HCT116 (cell line): ENCODE data around the gene JSRP1. TPM values are rescaled to one million over a fixed set of nuclear protein-coding genes. Genes with fewer than 3 reads are reported as not detected.

ENCODE experiments used
- ATAC-seq: fragments of 200-7000 bp; cut with Tn5 transposase; 2 replicates; pipeline ENCODE4 v1.9.1; 2020; ENCODE audit warnings: mild to moderate bottlenecking, moderate library complexity
- BruUV-seq: library from RNA; stranded (reverse); fragments of 400-500 nt; replicated peaks from 2 replicates; lab custom pipeline; 2021; lab: Mats Ljungman, UMichigan
- CTCF ChIA-PET: fragments of 300-600 bp; sonication (Branson Sonifier 250); formaldehyde crosslinking; loops from one replicate; lab custom pipeline; 2021; ENCODE audit warnings: antibody characterized with exemption; lab: Charles Lee
- POLR2A ChIA-PET: fragments of 300-600, 350-600 bp; sonication (Branson Sonifier 250); formaldehyde crosslinking; loops from one replicate; lab custom pipeline; 2021; ENCODE audit warnings: antibody characterized with exemption; lab: Charles Lee
- RAD21 ChIA-PET, 2 experiments: fragments of 300-600 bp; sonication (Branson Sonifier 250); formaldehyde crosslinking; loops; one replicate each; lab custom pipeline; 2023; ENCODE audit warnings: low total read pairs in 2 of 2; ENCODE audit not compliant: uncharacterized antibody in 2 of 2, unreplicated experiment in 2 of 2, low non-redundant PET in 1 of 2; lab: Charles Lee
- DNase-seq: peaks from one replicate; pipeline ENCODE4 v3.0.0-alpha.2; 2010; ENCODE audit warnings: low read depth, low spot score
- H2AFZ ChIP-seq: fragments of 200-600 bp; shearing (Covaris generic), sonication (generic); 2 replicates; pipeline ENCODE4 v1.6.1; 2017; ENCODE audit warnings: low read depth, mixed run types, mixed read lengths, antibody characterized with exemption, low read length; ENCODE audit not compliant: poor library complexity, severe bottlenecking
- H3K27ac ChIP-seq: 2 replicates; pipeline ENCODE4 v1.5.1; 2012; ENCODE audit warnings: low read depth, low read length
- H3K27me3 ChIP-seq: fragments of 200-600 bp; sonication (generic); 2 replicates; pipeline ENCODE4 v1.6.1; 2016; ENCODE audit warnings: mixed run types, low read length, mixed read lengths; ENCODE audit not compliant: insufficient read depth
- H3K36me3 ChIP-seq, 2 experiments: fragments of 200-500 bp in 1 of 2; fragments of 200-600 bp in 1 of 2; sonication (Bioruptor generic) in 1 of 2; sonication (generic) in 1 of 2; 2 replicates each; pipeline versions ENCODE4 v1.5.1 to v1.6.1; 2014 to 2016; ENCODE audit warnings: low read length in 2 of 2, inconsistent platforms in 1 of 2, mixed read lengths in 1 of 2, mixed run types in 1 of 2; ENCODE audit not compliant: insufficient read depth in 2 of 2, control insufficient read depth in 1 of 2
- H3K4me1 ChIP-seq, 2 experiments: fragments of 200-600 bp in 1 of 2; sonication (generic) in 1 of 2; 2 replicates each; pipeline versions ENCODE4 v1.5.1 to v1.6.1; 2012 to 2017; ENCODE audit warnings: low read length in 2 of 2, inconsistent platforms in 1 of 2, mild to moderate bottlenecking in 1 of 2, mixed read lengths in 1 of 2, mixed run types in 1 of 2, moderate library complexity in 1 of 2; ENCODE audit not compliant: insufficient read depth in 2 of 2, control insufficient read depth in 1 of 2
- H3K4me2 ChIP-seq: fragments of 200-600 bp; sonication (generic); 2 replicates; pipeline ENCODE4 v1.6.1; 2017; ENCODE audit warnings: mixed run types, low read length, mixed read lengths
- H3K4me3 ChIP-seq, 2 experiments: fragments of 200-600 bp in 1 of 2; sonication (generic) in 1 of 2; replicated peaks in 1 of 2; 2 replicates each; pipeline ENCODE4 v1.5.1; 2011 to 2016; ENCODE audit warnings: low read length in 2 of 2, control low read depth in 1 of 2, low read depth in 1 of 2, mild to moderate bottlenecking in 1 of 2, mixed read lengths in 1 of 2, mixed run types in 1 of 2
- H3K79me2 ChIP-seq: fragments of 200-600 bp; sonication (generic); 2 replicates; pipeline ENCODE4 v1.6.1; 2017; ENCODE audit warnings: mild to moderate bottlenecking, mixed run types, low read length, moderate library complexity, mixed read lengths; ENCODE audit not compliant: insufficient read depth
- H3K9ac ChIP-seq: fragments of 200-600 bp; sonication (generic); 2 replicates; pipeline ENCODE4 v1.6.1; 2016; ENCODE audit warnings: low read length, mixed read lengths
- H3K9me2 ChIP-seq: fragments of 200-600 bp; sonication (generic), shearing (Covaris generic); 2 replicates; pipeline ENCODE4 v1.6.1; 2017; ENCODE audit warnings: mixed run types, mild to moderate bottlenecking, moderate library complexity; ENCODE audit not compliant: insufficient read depth
- H3K9me3 ChIP-seq, 2 experiments: fragments of 200-500 bp in 1 of 2; fragments of 200-600 bp in 1 of 2; sonication (Bioruptor generic) in 1 of 2; sonication (generic) in 1 of 2; 2 replicates each; pipeline ENCODE4 v1.6.1; 2014 to 2017; ENCODE audit warnings: low read length in 2 of 2, mixed read lengths in 2 of 2, inconsistent platforms in 1 of 2, low read depth in 1 of 2, mild to moderate bottlenecking in 1 of 2, mixed run types in 1 of 2, moderate library complexity in 1 of 2; ENCODE audit not compliant: control insufficient read depth in 1 of 2, insufficient read depth in 1 of 2
- H4K20me1 ChIP-seq: fragments of 200-600 bp; sonication (generic), shearing (Covaris generic); 2 replicates; pipeline ENCODE4 v1.6.1; 2017; ENCODE audit warnings: mixed run types, mild to moderate bottlenecking, moderate library complexity; ENCODE audit not compliant: insufficient read depth
- ELF1 ChIP-seq: IDR thresholded peaks from 2 replicates; pipeline ENCODE4 v1.6.1; 2012; ENCODE audit warnings: low read depth, borderline replicate concordance
- EZH2 ChIP-seq: fragments of 200-600 bp; sonication (generic); IDR thresholded peaks from 2 replicates; pipeline ENCODE4 v1.6.1; 2017; ENCODE audit warnings: antibody characterized with exemption, mixed run types
- POLR2A ChIP-seq: IDR thresholded peaks from 2 replicates; pipeline ENCODE4 v1.7.0; 2011; ENCODE audit warnings: borderline replicate concordance; ENCODE audit not compliant: insufficient read depth, insufficient read length; ENCODE audit errors: extremely low read depth
- POLR2AphosphoS5 ChIP-seq: IDR thresholded peaks from 2 replicates; pipeline ENCODE4 v1.6.1; 2011; ENCODE audit warnings: mild to moderate bottlenecking, low read depth, low read length, moderate library complexity
- SRF ChIP-seq: IDR thresholded peaks from 2 replicates; pipeline ENCODE4 v1.6.1; 2012; ENCODE audit warnings: low read depth
- TCF7L2 ChIP-seq: IDR thresholded peaks from 2 replicates; pipeline ENCODE4 v1.7.0; 2011; ENCODE audit warnings: borderline replicate concordance, inconsistent platforms; ENCODE audit not compliant: insufficient read depth, insufficient read length; ENCODE audit errors: extremely low read depth
- YY1 ChIP-seq: IDR thresholded peaks from 2 replicates; pipeline ENCODE4 v1.6.1; 2011; ENCODE audit warnings: low read length, low read depth, moderate library complexity, mild to moderate bottlenecking; ENCODE audit not compliant: insufficient replicate concordance; ENCODE audit errors: extremely low read depth
- ZNF274 ChIP-seq: fragments of 200-500 bp; sonication (Bioruptor generic); IDR thresholded peaks from 2 replicates; pipeline ENCODE4 v1.6.1; 2014; ENCODE audit warnings: mild to moderate bottlenecking, low read depth, low read length, inconsistent platforms
- intact Hi-C: fragments of 100-400 bp; cut with micrococcal nuclease; formaldehyde crosslinking; loops from 2 replicates; pipeline ENCODE4 v1.10.0; 2022
- total RNA-seq: library from RNA; stranded (reverse); gene quantifications from one replicate; pipeline ENCODE4 v1.2.1, GENCODE V29; 2021; ENCODE audit not compliant: unreplicated experiment
- TF ChIP-seq, protein P1 (sequence below): IDR thresholded peaks from 2 replicates; pipeline ENCODE4 v1.6.1; 2012
- TF ChIP-seq, protein P2 (sequence below): IDR thresholded peaks from 2 replicates; pipeline ENCODE4 v1.6.1; 2012; ENCODE audit warnings: low read depth

Gene JSRP1
- total RNA-seq, 1 experiment from 2014 or later, result 0.30 TPM

DNA sequence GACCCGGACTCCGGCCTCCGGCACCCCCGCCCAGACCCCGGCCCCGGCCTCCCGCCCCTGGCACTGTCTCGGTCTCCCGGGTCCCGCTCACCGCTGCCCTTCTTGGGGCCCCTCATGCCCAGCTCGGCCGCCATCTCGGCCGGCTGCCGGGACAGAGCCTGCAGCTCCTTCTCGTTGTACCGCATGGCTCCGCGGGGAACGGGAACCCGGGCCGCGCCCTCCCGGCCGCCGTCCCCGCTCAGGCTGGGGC lies 20.2 kb downstream of the JSRP1 start:
- Histone ChIP-seq H3K9me2 (no peaks in the 10 kb centered on the region), H3K27me3 (no peaks in the 10 kb centered on the region), H3K9me3 (no peaks in the 10 kb centered on the region), H3K27ac (peak overlapping the region; percentile 95), H3K9ac (peak overlapping the region; percentile 99), H3K4me2 (peak overlapping the region; percentile 80), H3K36me3 (peaks cover 9 to 43% of the 10 kb centered on the region in 2 experiments), H4K20me1 (peaks cover 26% of the 10 kb centered on the region; the same call in 1 of the 2 replicates), H3K4me3 (peak overlapping the region; percentile 83 to 92), H3K79me2 (peaks cover 78% of the 10 kb centered on the region), H3K4me1 (peaks cover 17 to 47% of the 10 kb centered on the region in 2 experiments; a peak in 3 of 4 replicates), H2AFZ (no peak overlapping the region)
- ATAC-seq, result no peak
- ChIA-PET RAD21 (interaction anchor here in 1 of 2 experiments (0.6 to 0.7 kb wide), 2 partner anchors 62 to 79 kb away, joined by 3 read pairs; no protein-coding TSS in a partner anchor), CTCF (interaction anchor here (0.7 to 1.4 kb wide), 3 partner anchors 80 to 149 kb away, joined by 3 to 5 read pairs (median 3); no protein-coding TSS in a partner anchor), POLR2A (no interaction called here)
- no peak for TF ChIP-seq ELF1
- TF ChIP-seq EZH2, result no peak
- peak; percentile 75 for TF ChIP-seq POLR2AphosphoS5
- TF ChIP-seq TCF7L2, result no peak
- peak; percentile 42 for TF ChIP-seq YY1
- TF ChIP-seq, protein P1, sequence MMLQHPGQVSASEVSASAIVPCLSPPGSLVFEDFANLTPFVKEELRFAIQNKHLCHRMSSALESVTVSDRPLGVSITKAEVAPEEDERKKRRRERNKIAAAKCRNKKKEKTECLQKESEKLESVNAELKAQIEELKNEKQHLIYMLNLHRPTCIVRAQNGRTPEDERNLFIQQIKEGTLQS, result no peak
- no peak for TF ChIP-seq ZNF274
- TF ChIP-seq POLR2A, result no peak
- TF ChIP-seq SRF, result no peak
- TF ChIP-seq, protein P2, sequence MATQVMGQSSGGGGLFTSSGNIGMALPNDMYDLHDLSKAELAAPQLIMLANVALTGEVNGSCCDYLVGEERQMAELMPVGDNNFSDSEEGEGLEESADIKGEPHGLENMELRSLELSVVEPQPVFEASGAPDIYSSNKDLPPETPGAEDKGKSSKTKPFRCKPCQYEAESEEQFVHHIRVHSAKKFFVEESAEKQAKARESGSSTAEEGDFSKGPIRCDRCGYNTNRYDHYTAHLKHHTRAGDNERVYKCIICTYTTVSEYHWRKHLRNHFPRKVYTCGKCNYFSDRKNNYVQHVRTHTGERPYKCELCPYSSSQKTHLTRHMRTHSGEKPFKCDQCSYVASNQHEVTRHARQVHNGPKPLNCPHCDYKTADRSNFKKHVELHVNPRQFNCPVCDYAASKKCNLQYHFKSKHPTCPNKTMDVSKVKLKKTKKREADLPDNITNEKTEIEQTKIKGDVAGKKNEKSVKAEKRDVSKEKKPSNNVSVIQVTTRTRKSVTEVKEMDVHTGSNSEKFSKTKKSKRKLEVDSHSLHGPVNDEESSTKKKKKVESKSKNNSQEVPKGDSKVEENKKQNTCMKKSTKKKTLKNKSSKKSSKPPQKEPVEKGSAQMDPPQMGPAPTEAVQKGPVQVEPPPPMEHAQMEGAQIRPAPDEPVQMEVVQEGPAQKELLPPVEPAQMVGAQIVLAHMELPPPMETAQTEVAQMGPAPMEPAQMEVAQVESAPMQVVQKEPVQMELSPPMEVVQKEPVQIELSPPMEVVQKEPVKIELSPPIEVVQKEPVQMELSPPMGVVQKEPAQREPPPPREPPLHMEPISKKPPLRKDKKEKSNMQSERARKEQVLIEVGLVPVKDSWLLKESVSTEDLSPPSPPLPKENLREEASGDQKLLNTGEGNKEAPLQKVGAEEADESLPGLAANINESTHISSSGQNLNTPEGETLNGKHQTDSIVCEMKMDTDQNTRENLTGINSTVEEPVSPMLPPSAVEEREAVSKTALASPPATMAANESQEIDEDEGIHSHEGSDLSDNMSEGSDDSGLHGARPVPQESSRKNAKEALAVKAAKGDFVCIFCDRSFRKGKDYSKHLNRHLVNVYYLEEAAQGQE, result no peak
- no peak for DNase-seq
- intact Hi-C loops, result loop anchor here (1.0 to 5.0 kb wide), 3 partner anchors 37 to 155 kb away; partner anchors contain the start of gene DOT1L
- BruUV-seq, result no TSS peak
